Putamen (tissue), 1 donor: ENCODE data around the gene RMC1.
"Not testable (repeated sequence)": the region's sequence is repeated elsewhere in the genome, so short reads cannot be mapped to it uniquely, and the experiment has no call there.

ENCODE experiments used
- DNase-seq: peaks from one replicate; pipeline ENCODE4 v3.0.0-alpha.2; 2016; ENCODE audit warnings: low spot score

Gene RMC1

GRCh38 chr18:23498117-23498516 lies 5.2 kb upstream of the RMC1 start:
- DNase-seq, result no peak

GRCh38 chr18:23498877-23499276 lies 4.4 kb upstream of the RMC1 start:
- DNase-seq, result peak; percentile 66

GRCh38 chr18:23499291-23499781 lies 4.0 kb upstream of the RMC1 start:
- no peak for DNase-seq

GRCh38 chr18:23501626-23502025 lies 1.7 kb upstream of the RMC1 start:
- DNase-seq, result no peak

- no peak for DNase-seq
Measured at GRCh38 chr18:23502516-23503037, 734 bp upstream of the RMC1 start.

GRCh38 chr18:23503963-23504344 lies 643 bp downstream of the RMC1 start:
- DNase-seq, result no peak

- DNase-seq, result no peak
Measured at GRCh38 chr18:23504720-23505119, 1.4 kb downstream of the RMC1 start.

GRCh38 chr18:23506393-23506792 lies 3.1 kb downstream of the RMC1 start:
- no peak for DNase-seq

GRCh38 chr18:23510923-23511322 lies 7.6 kb downstream of the RMC1 start:
- DNase-seq, result not testable (repeated sequence)

GRCh38 chr18:23512216-23512615 lies 8.9 kb downstream of the RMC1 start:
- DNase-seq, result not testable (repeated sequence)

- DNase-seq, result no peak
Measured at GRCh38 chr18:23512641-23513040, 9.3 kb downstream of the RMC1 start.

- DNase-seq, result peak; percentile 83
Measured at GRCh38 chr18:23515911-23516546, 12.7 kb downstream of the RMC1 start.

- DNase-seq, result no peak
Measured at GRCh38 chr18:23519734-23520133, 16.4 kb downstream of the RMC1 start.

- no peak for DNase-seq
Measured at GRCh38 chr18:23521271-23521670, 18.0 kb downstream of the RMC1 start.

GRCh38 chr18:23521907-23522306 lies 18.6 kb downstream of the RMC1 start:
- no peak for DNase-seq

- DNase-seq, result no peak
Measured at GRCh38 chr18:23523429-23524212, 20.3 kb downstream of the RMC1 start.

GRCh38 chr18:23524213-23524707 lies 20.9 kb downstream of the RMC1 start:
- no peak for DNase-seq

- no peak for DNase-seq
Measured at GRCh38 chr18:23526501-23527063, 23.3 kb downstream of the RMC1 start.

- DNase-seq, result no peak
Measured at GRCh38 chr18:23528580-23529472, 25.5 kb downstream of the RMC1 start.

- DNase-seq, result no peak
Measured at GRCh38 chr18:23529604-23530003, 26.3 kb downstream of the RMC1 start.

GRCh38 chr18:23530195-23530594 lies 26.9 kb downstream of the RMC1 start:
- no peak for DNase-seq

- DNase-seq, result no peak
Measured at GRCh38 chr18:23531912-23532311, 28.6 kb downstream of the RMC1 start.
